ENCODE measurements around the gene SERPINA5.

The SERPINA5 gene

DNA sequence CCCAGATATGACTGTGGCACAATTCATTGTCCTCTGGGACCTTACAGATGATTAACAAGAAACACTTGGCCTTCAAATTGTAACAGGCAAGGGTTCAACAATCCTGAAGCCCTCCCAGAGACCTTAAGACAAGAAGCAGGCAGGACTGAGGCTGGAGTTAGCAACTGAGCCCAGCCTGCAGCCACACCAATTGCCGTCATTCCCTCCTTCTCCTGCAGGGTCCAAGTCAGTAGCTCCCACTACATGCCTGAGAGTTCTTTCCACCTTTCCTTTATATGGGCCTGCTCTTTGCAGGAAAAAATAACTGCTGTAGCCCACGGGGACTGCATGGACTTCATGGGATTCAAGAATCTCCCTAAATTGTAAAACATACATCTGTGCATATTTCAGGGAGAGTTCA lies 22.4 kb upstream of the SERPINA5 start:
- Histone ChIP-seq H2BK15ac (replicated peaks; ENCODE audit: low read depth) (no peak overlapping the region), H3K9ac (ENCODE audit: low read length) (no peak overlapping the region), H3K27ac (ENCODE audit: low read depth, low read length) (no peak overlapping the region), H3K18ac (ENCODE audit: low read length) (no peak overlapping the region), H3K56ac (ENCODE audit: low read length) (no peak overlapping the region), H3K4ac (ENCODE audit: low read depth, low read length) (no peak overlapping the region), H3K36me3 (ENCODE audit: control insufficient read depth, insufficient read depth, low read length) (no peaks in the 10 kb centered on the region), H3K4me3 (ENCODE audit: low read length) (no peak overlapping the region), H3K79me2 (ENCODE audit: control insufficient read depth, insufficient read depth, low read length) (no peaks in the 10 kb centered on the region), H2BK5ac (ENCODE audit: low read length) (no peak overlapping the region), H3K79me1 (ENCODE audit: low read length) (no peaks in the 10 kb centered on the region), H2BK120ac (ENCODE audit: low read depth, low read length) (no peak overlapping the region), H4K5ac (ENCODE audit: low read length) (no peak overlapping the region), H3K4me2 (ENCODE audit: low read length) (no peak overlapping the region), H3K27me3 (ENCODE audit: insufficient read depth, low read length, poor library complexity) (no peaks in the 10 kb centered on the region), H3K4me1 (ENCODE audit: control insufficient read depth, low read depth, low read length) (no peaks in the 10 kb centered on the region), H2AK5ac (ENCODE audit: low read length) (no peak overlapping the region), H4K8ac (ENCODE audit: low read depth, low read length) (no peak overlapping the region), H3K23ac (ENCODE audit: low read length) (peak overlapping the region; percentile 24)
- no peak for DNase-seq
- no CpG with 5 or more reads among the region's 2 CpGs for WGBS (ENCODE audit: extremely low coverage, insufficient coverage, low lambda C conversion rate)

DNA sequence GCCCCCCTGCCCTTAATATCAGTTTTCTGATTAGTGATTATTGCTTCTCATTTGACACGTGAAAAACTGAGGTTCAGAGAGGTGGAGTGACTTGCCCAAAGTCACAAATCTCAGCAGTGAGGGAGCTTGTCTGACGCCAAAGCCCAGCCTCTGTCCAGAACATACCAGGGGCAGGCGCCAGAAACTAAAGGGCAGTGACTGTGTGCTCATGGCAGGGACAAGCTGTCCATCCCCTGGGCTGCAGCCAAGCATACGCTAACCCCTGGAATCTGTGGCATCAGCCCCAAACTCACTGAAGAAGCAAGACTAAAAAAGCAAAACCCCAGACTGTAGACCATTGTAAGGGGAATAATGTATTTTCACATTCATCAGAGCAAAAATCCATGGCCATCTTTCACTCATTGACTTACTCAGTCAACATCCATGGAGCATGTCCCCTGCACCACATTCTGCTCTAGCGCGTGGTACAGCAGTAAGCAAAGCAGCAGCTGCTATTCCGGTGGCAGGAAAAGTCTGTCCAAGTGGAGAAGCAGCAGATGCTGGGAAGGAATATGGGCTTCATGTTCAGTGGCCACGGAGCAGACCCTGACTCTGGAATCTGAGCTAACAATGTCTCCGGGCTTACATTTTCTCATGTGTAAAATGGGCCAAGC lies 21.5 kb upstream of the SERPINA5 start:
- H3K27me3 ChIP-seq (ENCODE audit: insufficient read depth, low read length, poor library complexity) = no peaks in the 10 kb centered on the region
- no peak overlapping the region for H2BK5ac ChIP-seq (ENCODE audit: low read length)
- no peak overlapping the region for H2AK5ac ChIP-seq (ENCODE audit: low read length)
- no peak overlapping the region for H3K4me3 ChIP-seq (ENCODE audit: low read length)
- H4K8ac ChIP-seq (ENCODE audit: low read depth, low read length) = no peak overlapping the region
- no peak overlapping the region for H3K9ac ChIP-seq (ENCODE audit: low read length)
- H3K79me1 ChIP-seq (ENCODE audit: low read length) = no peaks in the 10 kb centered on the region
- no peak overlapping the region for H3K56ac ChIP-seq (ENCODE audit: low read length)
- H3K79me2 ChIP-seq (ENCODE audit: control insufficient read depth, insufficient read depth, low read length) = no peaks in the 10 kb centered on the region
- no CpG with 5 or more reads among the region's 9 CpGs for WGBS (ENCODE audit: extremely low coverage, insufficient coverage, low lambda C conversion rate)
- no peak overlapping the region for H3K23ac ChIP-seq (ENCODE audit: low read length)
- H3K4me1 ChIP-seq (ENCODE audit: control insufficient read depth, low read depth, low read length) = no peaks in the 10 kb centered on the region
- H3K36me3 ChIP-seq (ENCODE audit: control insufficient read depth, insufficient read depth, low read length) = no peaks in the 10 kb centered on the region
- H4K5ac ChIP-seq (ENCODE audit: low read length) = no peak overlapping the region
- no peak for DNase-seq
- no peak overlapping the region for H2BK120ac ChIP-seq (ENCODE audit: low read depth, low read length)
- H3K4me2 ChIP-seq (ENCODE audit: low read length) = no peak overlapping the region
- no peak overlapping the region for H3K18ac ChIP-seq (ENCODE audit: low read length)
- H2BK15ac ChIP-seq (replicated peaks; ENCODE audit: low read depth) = no peak overlapping the region
- H3K27ac ChIP-seq (ENCODE audit: low read depth, low read length) = no peak overlapping the region
- H3K4ac ChIP-seq (ENCODE audit: low read depth, low read length) = no peak overlapping the region

DNA sequence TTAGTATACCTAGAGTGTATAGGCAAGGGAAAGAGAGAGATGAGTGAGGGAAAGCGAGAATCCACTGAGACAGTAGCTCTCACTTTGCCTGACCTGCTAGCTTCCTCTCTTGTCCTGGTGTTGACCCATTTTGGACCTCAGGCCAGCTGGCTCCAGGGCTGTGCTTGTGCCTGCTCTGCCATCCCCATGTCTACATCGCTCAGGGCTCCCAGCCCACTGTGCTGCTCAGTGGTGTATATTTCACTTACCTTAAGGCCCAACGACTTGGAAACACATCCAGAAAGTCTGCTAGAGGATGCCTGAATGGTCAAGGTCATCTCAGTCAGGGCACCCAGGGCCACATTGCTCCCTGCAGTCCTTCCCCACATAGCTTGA lies 20.9 kb upstream of the SERPINA5 start:
- Histone ChIP-seq H3K4me1 (ENCODE audit: control insufficient read depth, low read depth, low read length) (no peaks in the 10 kb centered on the region), H3K56ac (ENCODE audit: low read length) (no peak overlapping the region), H3K4me2 (ENCODE audit: low read length) (no peak overlapping the region), H3K27ac (ENCODE audit: low read depth, low read length) (no peak overlapping the region), H3K27me3 (ENCODE audit: insufficient read depth, low read length, poor library complexity) (no peaks in the 10 kb centered on the region), H3K36me3 (ENCODE audit: control insufficient read depth, insufficient read depth, low read length) (no peaks in the 10 kb centered on the region), H3K79me1 (ENCODE audit: low read length) (no peaks in the 10 kb centered on the region), H2BK120ac (ENCODE audit: low read depth, low read length) (no peak overlapping the region), H3K9ac (ENCODE audit: low read length) (no peak overlapping the region), H3K23ac (ENCODE audit: low read length) (no peak overlapping the region), H2BK15ac (replicated peaks; ENCODE audit: low read depth) (no peak overlapping the region), H2AK5ac (ENCODE audit: low read length) (no peak overlapping the region), H3K79me2 (ENCODE audit: control insufficient read depth, insufficient read depth, low read length) (no peaks in the 10 kb centered on the region), H4K5ac (ENCODE audit: low read length) (no peak overlapping the region), H4K8ac (ENCODE audit: low read depth, low read length) (no peak overlapping the region), H3K4ac (ENCODE audit: low read depth, low read length) (no peak overlapping the region), H2BK5ac (ENCODE audit: low read length) (no peak overlapping the region), H3K18ac (ENCODE audit: low read length) (no peak overlapping the region), H3K4me3 (ENCODE audit: low read length) (no peak overlapping the region)
- DNase-seq = no peak
- WGBS (ENCODE audit: extremely low coverage, insufficient coverage, low lambda C conversion rate) = no CpG with 5 or more reads among the region's 3 CpGs

DNA sequence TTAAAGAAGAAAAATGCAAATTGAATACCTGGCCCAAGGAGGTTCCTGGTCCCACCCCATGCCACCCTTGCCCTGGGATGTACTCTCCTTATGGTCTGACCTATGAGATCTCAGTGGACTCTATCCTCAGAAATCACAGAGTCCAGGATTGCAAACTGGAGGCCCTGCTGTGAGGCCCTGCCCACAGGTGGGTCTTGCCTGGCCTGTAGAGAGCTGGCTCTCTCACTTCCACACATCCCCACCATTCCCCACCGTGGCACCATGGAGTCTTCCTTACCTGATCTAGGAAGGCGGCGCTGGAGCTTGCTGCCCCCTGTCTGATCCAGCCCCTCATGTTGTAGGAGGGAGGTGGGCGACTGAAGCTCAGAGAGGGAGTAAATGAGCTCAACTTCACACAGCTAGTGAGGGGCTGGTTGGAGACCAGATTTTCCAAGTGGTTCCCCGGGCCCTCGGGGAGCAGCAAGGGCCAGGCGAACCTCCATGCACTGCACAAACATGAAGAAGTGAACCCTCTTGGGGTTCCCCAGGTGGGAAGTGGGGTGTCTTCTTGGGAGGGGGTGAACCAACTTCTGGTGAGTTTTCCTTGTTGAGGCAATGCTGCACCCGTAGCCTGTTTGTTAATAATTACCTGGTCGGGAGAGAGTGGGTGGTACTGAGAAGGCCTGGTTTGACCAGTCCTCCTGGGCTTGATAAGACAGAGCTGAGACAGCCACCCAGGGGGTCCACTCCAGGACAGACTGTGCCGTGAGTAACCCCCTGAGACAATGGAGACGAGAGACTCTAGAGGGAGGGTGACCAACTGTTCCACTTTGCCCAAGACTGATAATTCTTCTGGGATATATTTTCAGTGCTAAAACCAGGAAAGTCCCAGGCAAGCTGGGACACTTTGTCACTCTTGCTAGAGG lies 20.2 kb upstream of the SERPINA5 start, which contains the start of gene SERPINA4:
SERPINA4 (plus strand) TSS at position 692 of the 905 bp plus-strand sequence. CDS start 2,041 bp downstream, outside the sequence.
- H4K5ac ChIP-seq (ENCODE audit: low read length) = no peak within 1 kb of the TSS
- no CpG with 5 or more reads among the region's 11 CpGs for WGBS (ENCODE audit: extremely low coverage, insufficient coverage, low lambda C conversion rate)
- no peak within 1 kb of the TSS for H3K4me3 ChIP-seq (ENCODE audit: low read length)
- no peak within 1 kb of the TSS for H3K4ac ChIP-seq (ENCODE audit: low read depth, low read length)
- H2BK5ac ChIP-seq (ENCODE audit: low read length) = no peak within 1 kb of the TSS
- no peak within 1 kb of the TSS for H3K27ac ChIP-seq (ENCODE audit: low read depth, low read length)
- no peak within 1 kb of the TSS for H2AK5ac ChIP-seq (ENCODE audit: low read length)
- H3K79me1 ChIP-seq (ENCODE audit: low read length) = no peaks in the 10 kb centered on the region
- no peak within 1 kb of the TSS for H3K56ac ChIP-seq (ENCODE audit: low read length)
- no peak within 1 kb of the TSS for H3K4me2 ChIP-seq (ENCODE audit: low read length)
- no peaks in the 10 kb centered on the region for H3K79me2 ChIP-seq (ENCODE audit: control insufficient read depth, insufficient read depth, low read length)
- no peak within 1 kb of the TSS for H2BK15ac ChIP-seq (replicated peaks; ENCODE audit: low read depth)
- H3K18ac ChIP-seq (ENCODE audit: low read length) = no peak within 1 kb of the TSS
- no peaks in the 10 kb centered on the region for H3K4me1 ChIP-seq (ENCODE audit: control insufficient read depth, low read depth, low read length)
- no peak within 1 kb of the TSS for H3K23ac ChIP-seq (ENCODE audit: low read length)
- H2BK120ac ChIP-seq (ENCODE audit: low read depth, low read length) = no peak within 1 kb of the TSS
- no peaks in the 10 kb centered on the region for H3K27me3 ChIP-seq (ENCODE audit: insufficient read depth, low read length, poor library complexity)
- no peak for DNase-seq
- H4K8ac ChIP-seq (ENCODE audit: low read depth, low read length) = no peak within 1 kb of the TSS
- H3K9ac ChIP-seq (ENCODE audit: low read length) = no peak within 1 kb of the TSS
- no peaks in the 10 kb centered on the region for H3K36me3 ChIP-seq (ENCODE audit: control insufficient read depth, insufficient read depth, low read length)

DNA sequence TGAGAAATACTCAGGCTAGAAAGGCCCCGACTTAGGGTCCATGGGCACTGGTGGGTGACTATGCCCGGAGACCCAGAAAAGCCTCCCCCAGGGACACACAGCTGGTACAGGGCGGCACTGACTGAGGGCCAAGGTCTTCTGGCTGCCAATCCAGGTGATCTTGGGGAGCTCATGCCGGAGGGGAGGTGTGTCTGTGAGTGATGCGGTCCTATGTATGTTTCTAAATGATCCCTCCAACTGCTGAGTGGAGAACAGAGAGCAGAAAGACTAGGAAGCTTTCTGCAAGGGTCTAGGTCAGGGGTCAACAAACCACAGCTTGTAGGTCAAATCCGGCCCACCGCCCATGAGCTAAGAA lies 19.6 kb upstream of the SERPINA5 start:
- no peak for DNase-seq
- Histone ChIP-seq H3K23ac (ENCODE audit: low read length) (no peak overlapping the region), H3K36me3 (ENCODE audit: control insufficient read depth, insufficient read depth, low read length) (no peaks in the 10 kb centered on the region), H2BK5ac (ENCODE audit: low read length) (no peak overlapping the region), H3K27me3 (ENCODE audit: insufficient read depth, low read length, poor library complexity) (no peaks in the 10 kb centered on the region), H4K8ac (ENCODE audit: low read depth, low read length) (no peak overlapping the region), H2AK5ac (ENCODE audit: low read length) (no peak overlapping the region), H3K56ac (ENCODE audit: low read length) (no peak overlapping the region), H2BK15ac (replicated peaks; ENCODE audit: low read depth) (no peak overlapping the region), H3K4ac (ENCODE audit: low read depth, low read length) (no peak overlapping the region), H4K5ac (ENCODE audit: low read length) (no peak overlapping the region), H3K9ac (ENCODE audit: low read length) (no peak overlapping the region), H3K4me3 (ENCODE audit: low read length) (no peak overlapping the region), H2BK120ac (ENCODE audit: low read depth, low read length) (no peak overlapping the region), H3K4me1 (ENCODE audit: control insufficient read depth, low read depth, low read length) (no peaks in the 10 kb centered on the region), H3K79me1 (ENCODE audit: low read length) (no peaks in the 10 kb centered on the region), H3K27ac (ENCODE audit: low read depth, low read length) (no peak overlapping the region), H3K18ac (ENCODE audit: low read length) (no peak overlapping the region), H3K4me2 (ENCODE audit: low read length) (no peak overlapping the region), H3K79me2 (ENCODE audit: control insufficient read depth, insufficient read depth, low read length) (no peaks in the 10 kb centered on the region)
- WGBS (ENCODE audit: extremely low coverage, insufficient coverage, low lambda C conversion rate) = no CpG with 5 or more reads among the region's 7 CpGs

All from mesendoderm (in vitro differentiated cells).